Spleen (tissue), 11 donors: ENCODE measurements around the gene GALK1. TPM values are rescaled to one million over a fixed set of nuclear protein-coding genes. Genes with fewer than 3 reads are reported as not detected.

Source experiments
- DNase-seq: peaks from one replicate; pipeline ENCODE4 v3.0.0-alpha.2; 2020
- H3K27ac ChIP-seq, 8 donors: fragments of 200-600 bp; sonication (generic) in 7 of 8; 1 replicate in 4 of 8; 2 replicates in 4 of 8; pipeline versions ENCODE4 v1.5.0 to v1.8.0; 2016 to 2021; ENCODE audit warnings: inconsistent platforms in 4 of 8, mild to moderate bottlenecking in 4 of 8, moderate library complexity in 1 of 8
- H3K27me3 ChIP-seq, 7 donors: fragments of 200-600 bp; sonication (generic) in 6 of 7; replicated peaks in 1 of 7; 1 replicate in 4 of 7; 2 replicates in 3 of 7; pipeline versions ENCODE4 v1.5.0 to v1.8.0; 2016 to 2021; ENCODE audit warnings: inconsistent platforms in 3 of 7, mild to moderate bottlenecking in 1 of 7
- H3K36me3 ChIP-seq, 6 donors: fragments of 200-600 bp; sonication (generic) in 5 of 6; 1 replicate in 4 of 6; 2 replicates in 2 of 6; pipeline versions ENCODE4 v1.5.0 to v1.8.0; 2016 to 2021; ENCODE audit warnings: inconsistent platforms in 2 of 6
- H3K4me1 ChIP-seq, 6 donors: fragments of 200-600 bp; sonication (generic) in 5 of 6; 1 replicate in 3 of 6; 2 replicates in 3 of 6; pipeline versions ENCODE4 v1.5.0 to v1.8.0; 2016 to 2021; ENCODE audit warnings: inconsistent platforms in 3 of 6
- H3K4me3 ChIP-seq, 8 donors: fragments of 200-600 bp; sonication (generic) in 7 of 8; 1 replicate in 4 of 8; 2 replicates in 4 of 8; pipeline versions ENCODE4 v1.5.0 to v1.8.0; 2016 to 2021; ENCODE audit warnings: inconsistent platforms in 4 of 8, mild to moderate bottlenecking in 4 of 8, moderate library complexity in 2 of 8
- H3K9me3 ChIP-seq, 8 donors: fragments of 200-600 bp; sonication (generic) in 7 of 8; 1 replicate in 4 of 8; 2 replicates in 4 of 8; pipeline versions ENCODE4 v1.5.0 to v1.8.0; 2016 to 2021; ENCODE audit warnings: inconsistent platforms in 4 of 8
- CTCF ChIP-seq, 11 experiments: fragments of 200-600 bp in 7 of 11; fragments of 450-650 bp in 4 of 11; sonication (generic) in 4 of 11; IDR thresholded peaks in 8 of 11; conservative IDR thresholded peaks in 3 of 11; 1 replicate in 7 of 11; 2 replicates in 4 of 11; pipeline versions ENCODE4 v1.4.0 to v1.8.0; 2016 to 2021; ENCODE audit warnings: antibody characterized with exemption in 11 of 11, inconsistent platforms in 4 of 11, mild to moderate bottlenecking in 1 of 11
- POLR2A ChIP-seq, 3 donors: fragments of 450-650 bp; IDR thresholded peaks; one replicate each; pipeline ENCODE4 v1.5.1; 2017; ENCODE audit warnings: antibody characterized with exemption in 3 of 3, mild to moderate bottlenecking in 1 of 3
- POLR2AphosphoS5 ChIP-seq, 3 donors: sonication (generic); formaldehyde crosslinking; IDR thresholded peaks; one replicate each; pipeline ENCODE4 v1.5.1; 2017; ENCODE audit warnings: antibody characterized with exemption in 3 of 3
- WGBS, 5 donors: extraction: QIAGEN DNeasy Blood & Tissue Kit in 3 of 5; methylation state at CpG; one replicate each; pipeline versions ENCODE4 v1.1.5 to v1.1.7; 2013 to 2018; 5-methylcytosine and 5-hydroxymethylcytosine counted together
- intact Hi-C: fragments of 100-400 bp; cut with DNase I; formaldehyde crosslinking; loops from one replicate; pipeline ENCODE4 v1.15.0; 2023; ENCODE audit warnings: low total_unique reads
- polyA plus RNA-seq, 3 donors: library from polyadenylated mRNA; stranded (reverse); fragments of 200-250 nt; gene quantifications; one replicate each; pipeline ENCODE4 v1.2.1, GENCODE V29; 2013
- total RNA-seq, 7 donors: library from RNA; depleted of rRNA in 3 of 7; stranded (reverse); fragments of >200 nt in 3 of 7; fragmentation: NEBNext Ultra II Directional in 4 of 7; extraction: Animal tissue kit (Norgen Biotek cat#: 25700) in 4 of 7; gene quantifications; one replicate each; pipeline versions ENCODE4 v1.1.0 to v1.2.1, GENCODE V29; 2016 to 2021
- donor health status: healthy with polysubstance abuse.
- donor health status: DM: no; HTN: no; CAD: no; lungs with moderate emphysema.
- donor health status: DM: no; HTN: no; CAD: no.
- donor health status: Bipolar disorder and iron deficiency.
- donor health status: healthy.
- donor health status: DM: no; HTN: no; CAD: no.
- donor health status: DM: yes; HTN: yes; CAD: no.

GALK1 gene
- total and polyA plus RNA-seq, 10 donors: 23.5 to 45.9 (median 34.0) TPM

GRCh38 chr17:75731716-75732498 is 33.1 kb downstream of the GALK1 start:
- WGBS, 5 donors: 89 to 92% (median 91%) methylated on average over 20 to 31 of the region's 31 CpGs
- TF ChIP-seq POLR2AphosphoS5 (IDR thresholded peaks at IDR 0.05) (peak in 2 of 3 donors; percentile 22 to 50), CTCF (IDR thresholded peaks at IDR 0.05 in 8 of 11, conservative IDR thresholded peaks at IDR 0.05 in 3 of 11) (no peak)
- no peak overlapping the region for H3K27ac ChIP-seq
- peaks cover 6 to 31% (median 10%) of the 10 kb centered on the region in 6 donors for H3K4me1 ChIP-seq
- no peak for DNase-seq
- no peaks in the 10 kb centered on the region for H3K27me3 ChIP-seq
- intact Hi-C loops: no loop called here
- H3K36me3 ChIP-seq: peaks cover 0 to 86% (median 9%) of the 10 kb centered on the region in 6 donors
- H3K4me3 ChIP-seq: no peak overlapping the region
- no peaks in the 10 kb centered on the region for H3K9me3 ChIP-seq

- H3K27ac ChIP-seq: no peak overlapping the region
- 86 to 92% (median 88%) methylated on average over 22 to 26 of the region's 26 CpGs for WGBS, 5 donors
- H3K9me3 ChIP-seq: no peaks in the 10 kb centered on the region
- H3K4me3 ChIP-seq: no peak overlapping the region
- no peak for TF ChIP-seq CTCF (IDR thresholded peaks at IDR 0.05 in 8 of 11, conservative IDR thresholded peaks at IDR 0.05 in 3 of 11)
- no peak for TF ChIP-seq POLR2A (IDR thresholded peaks at IDR 0.05)
- TF ChIP-seq POLR2AphosphoS5 (IDR thresholded peaks at IDR 0.05): no peak
- H3K36me3 ChIP-seq: peaks cover 0 to 86% (median 7%) of the 10 kb centered on the region in 6 donors
- intact Hi-C loops: no loop called here
- H3K27me3 ChIP-seq: no peaks in the 10 kb centered on the region
- H3K4me1 ChIP-seq: peaks cover 6 to 26% (median 9%) of the 10 kb centered on the region in 6 donors
- DNase-seq: no peak
Observed at GRCh38 chr17:75731086-75731715, 33.8 kb downstream of the GALK1 start.

GRCh38 chr17:75730065-75730464 is 34.9 kb downstream of the GALK1 start:
- Histone ChIP-seq H3K9me3 (no peaks in the 10 kb centered on the region), H3K27ac (no peak overlapping the region), H3K4me1 (peaks cover 6 to 31% (median 12%) of the 10 kb centered on the region in 6 donors), H3K4me3 (no peak overlapping the region), H3K27me3 (no peaks in the 10 kb centered on the region), H3K36me3 (peaks cover 0 to 89% (median 6%) of the 10 kb centered on the region in 6 donors)
- DNase-seq: no peak
- intact Hi-C loops: no loop called here
- TF ChIP-seq POLR2AphosphoS5 (IDR thresholded peaks at IDR 0.05) (peak in 2 of 3 donors; percentile 44 to 60), POLR2A (IDR thresholded peaks at IDR 0.05) (no peak)
- WGBS, 5 donors: 88 to 94% (median 92%) methylated on average over 14 to 24 of the region's 24 CpGs

GRCh38 chr17:75729351-75729750 is 35.6 kb downstream of the GALK1 start:
- Histone ChIP-seq H3K27ac (no peak overlapping the region), H3K4me3 (no peak overlapping the region), H3K4me1 (peaks cover 0 to 30% (median 8%) of the 10 kb centered on the region in 6 donors), H3K9me3 (no peaks in the 10 kb centered on the region), H3K36me3 (peaks cover 0 to 89% (median 6%) of the 10 kb centered on the region in 6 donors), H3K27me3 (no peaks in the 10 kb centered on the region)
- 79 to 93% (median 90%) methylated on average over 3 to 7 of the region's 7 CpGs for WGBS, 5 donors
- DNase-seq: no peak
- intact Hi-C loops: no loop called here
- peak in 1 of 3 donors; percentile 12 for TF ChIP-seq POLR2AphosphoS5 (IDR thresholded peaks at IDR 0.05)
- TF ChIP-seq POLR2A (IDR thresholded peaks at IDR 0.05): no peak

- WGBS, 5 donors: 85 to 98% (median 92%) methylated on average over 12 to 18 of the region's 18 CpGs
- DNase-seq: no peak
- intact Hi-C loops: no loop called here
- peak in 1 of 3 donors; percentile 26 for TF ChIP-seq POLR2AphosphoS5 (IDR thresholded peaks at IDR 0.05)
- TF ChIP-seq POLR2A (IDR thresholded peaks at IDR 0.05): no peak
- no peak for TF ChIP-seq CTCF (IDR thresholded peaks at IDR 0.05 in 8 of 11, conservative IDR thresholded peaks at IDR 0.05 in 3 of 11)
- Histone ChIP-seq H3K27ac (no peak overlapping the region), H3K4me1 (peaks cover 0 to 33% (median 14%) of the 10 kb centered on the region in 6 donors), H3K27me3 (peaks cover 0 to 1% (median 0%) of the 10 kb centered on the region in 7 donors), H3K9me3 (no peaks in the 10 kb centered on the region), H3K4me3 (no peak overlapping the region), H3K36me3 (peaks cover 0 to 77% (median 6%) of the 10 kb centered on the region in 6 donors)
Observed at GRCh38 chr17:75727391-75727790, 37.6 kb downstream of the GALK1 start.
